GM21381 (cell line): ENCODE data around the gene TTC19.
A peak's percentile ranks its signal among the peaks of the same experiment; 100 is the strongest.
"Not testable (repeated sequence)": the region's sequence is repeated elsewhere in the genome, so short reads cannot be mapped to it uniquely, and the experiment has no call there.

Experiments
- ATAC-seq: cut with Tn5 transposase; IDR thresholded peaks from one replicate; pipeline ENCODE4 v1.9.1; 2021; ENCODE audit warnings: mild to moderate bottlenecking, moderate library complexity; ENCODE audit not compliant: unreplicated experiment

TTC19 gene

DNA sequence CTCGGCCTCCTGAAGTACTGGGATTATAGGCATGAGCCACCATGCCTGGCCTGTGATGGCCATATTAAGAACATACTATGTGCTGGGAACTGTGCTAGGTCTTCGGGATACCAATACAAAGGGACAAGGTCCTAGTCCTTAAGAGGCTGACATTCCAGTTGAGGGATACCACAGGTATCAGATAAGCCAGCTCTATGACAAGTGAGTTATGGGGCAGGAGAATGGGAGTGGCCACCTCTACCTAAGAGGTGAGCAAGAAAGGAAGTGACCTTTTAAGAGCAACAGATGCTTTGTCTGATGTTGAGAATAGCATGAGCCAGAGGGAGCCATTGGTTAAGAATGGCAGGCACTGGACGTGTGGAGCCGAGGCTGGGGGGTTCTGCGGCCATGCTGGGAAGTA is 27.7 kb upstream of the TTC19 start:
- ATAC-seq = no peak

GRCh38 chr17:15972497-15972951 is 27.1 kb upstream of the TTC19 start:
- no peak for ATAC-seq

DNA sequence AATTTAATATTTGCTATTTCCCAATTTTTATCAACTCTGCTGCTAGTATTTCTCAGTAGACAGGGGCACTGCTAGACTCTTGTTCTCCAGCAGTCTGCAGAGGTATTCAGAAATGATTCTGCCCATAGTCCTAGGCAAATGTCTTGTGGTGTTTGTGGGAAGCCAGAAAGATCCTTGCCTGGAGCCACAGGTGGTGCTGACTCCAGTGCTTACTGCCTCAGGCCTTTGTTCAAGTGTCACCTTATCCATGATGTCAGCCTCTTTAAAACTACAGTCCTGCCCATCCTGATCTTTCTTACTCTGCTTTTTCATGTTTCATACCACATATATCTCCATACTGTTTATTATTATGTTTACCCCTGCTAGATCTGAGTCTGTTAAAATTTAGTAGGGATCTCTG is 26.6 kb upstream of the TTC19 start:
- no peak for ATAC-seq

DNA sequence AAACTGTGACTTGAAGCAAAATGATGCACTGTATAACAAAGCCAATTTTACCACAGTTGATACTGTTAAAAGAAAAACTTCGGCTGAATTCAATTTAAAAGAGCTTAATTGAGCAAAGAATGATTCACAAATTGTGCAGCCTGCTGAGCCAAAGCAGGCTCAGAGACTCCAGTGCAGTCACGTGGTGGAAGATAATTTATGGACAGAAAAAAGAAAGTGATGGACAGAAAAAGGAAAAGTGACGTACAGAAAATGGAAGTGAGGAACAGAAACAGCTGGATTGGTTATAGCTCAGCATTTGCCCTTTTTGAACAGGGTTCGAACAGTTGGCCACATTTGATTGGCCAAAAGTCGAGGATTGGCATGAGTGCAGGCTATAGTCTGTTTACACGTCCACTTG is 25.8 kb upstream of the TTC19 start:
- ATAC-seq = no peak

- no peak for ATAC-seq
These were observed 21.7 kb upstream of the TTC19 start for GRCh38 chr17:15977894-15978293.

DNA sequence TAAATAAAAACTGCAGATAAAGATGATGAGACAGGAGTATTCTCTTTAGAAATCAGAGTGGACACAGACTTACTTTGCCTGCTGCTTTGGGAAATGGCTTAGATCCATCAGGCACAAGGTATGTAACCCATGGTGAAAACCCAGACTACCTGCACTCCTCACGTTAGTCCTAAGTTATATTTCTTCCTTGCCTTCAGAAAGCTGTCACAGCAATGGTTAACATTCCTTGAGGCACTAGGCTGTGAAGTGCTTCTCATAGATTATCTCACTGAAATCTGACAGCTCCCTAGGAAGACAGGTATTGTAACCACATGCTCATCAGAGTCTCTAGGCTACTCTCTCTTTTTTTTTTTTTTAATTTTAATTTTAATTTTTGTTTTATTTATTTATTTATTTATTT is 21.0 kb upstream of the TTC19 start:
- no peak for ATAC-seq

GRCh38 chr17:15979013-15979412 is 20.6 kb upstream of the TTC19 start:
- ATAC-seq = not testable (repeated sequence)

DNA sequence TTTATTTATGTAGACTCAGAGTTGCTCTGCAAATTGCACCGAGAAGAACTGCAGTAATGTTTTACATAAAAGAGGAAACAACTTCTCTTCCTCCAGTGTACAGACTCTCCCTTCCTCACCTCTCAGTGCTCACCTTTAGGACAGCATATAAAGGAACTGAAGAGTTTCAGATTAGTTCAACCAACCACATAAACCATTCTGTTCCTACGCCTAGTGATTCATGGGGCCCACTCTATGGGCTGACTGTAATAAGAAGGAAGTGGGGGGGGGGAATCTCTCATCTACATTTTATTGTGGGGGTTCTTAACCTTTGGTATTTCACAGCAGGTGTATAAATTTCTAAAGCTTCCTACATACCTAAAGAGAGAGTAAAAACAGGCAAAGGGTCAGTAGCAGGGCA is 18.4 kb upstream of the TTC19 start:
- ATAC-seq = peak; percentile 96

DNA sequence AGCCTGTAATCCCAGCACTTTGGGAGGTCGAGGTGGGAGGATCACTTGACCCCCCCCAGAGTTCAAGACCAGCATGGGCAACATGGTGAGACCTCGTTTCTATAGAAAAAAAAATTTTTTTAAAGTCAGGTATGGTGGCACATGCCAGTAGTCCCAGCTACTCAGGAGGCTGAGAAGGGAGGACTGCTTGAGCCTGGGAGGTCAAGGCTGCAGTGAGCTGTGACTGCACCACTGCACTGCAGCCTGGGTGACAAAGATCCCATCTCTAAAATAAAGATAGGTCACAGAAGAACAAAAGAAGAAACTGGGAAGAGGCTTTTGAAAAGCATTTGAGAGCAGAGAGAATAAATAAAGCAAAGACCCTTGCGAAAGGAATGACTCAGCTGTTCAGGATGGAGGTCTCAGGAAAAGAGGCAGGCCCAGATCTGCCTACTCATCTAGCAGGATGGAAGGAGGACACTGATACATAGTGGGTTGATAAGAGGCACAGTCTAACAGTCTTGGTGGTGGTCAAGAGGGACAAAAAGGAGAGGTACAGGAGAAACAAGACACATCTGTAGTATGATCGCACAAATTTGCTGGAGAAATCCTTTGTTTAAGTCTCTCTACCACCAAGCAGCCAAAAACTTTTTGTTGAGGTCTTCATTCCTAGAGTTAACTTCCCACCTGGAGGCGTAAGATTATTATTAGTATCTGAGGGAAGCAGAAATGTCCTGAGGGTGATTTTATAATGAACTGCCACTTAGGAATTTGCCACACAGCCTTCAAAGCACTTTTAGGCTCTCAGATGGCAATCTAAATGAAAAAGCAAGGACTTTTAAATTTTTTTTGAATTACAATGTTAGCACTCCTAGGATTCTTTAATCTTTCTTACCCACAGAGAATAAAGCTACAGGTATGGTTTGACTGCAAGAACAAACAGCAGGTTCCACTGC is 17.7 kb upstream of the TTC19 start:
- no peak for ATAC-seq

DNA sequence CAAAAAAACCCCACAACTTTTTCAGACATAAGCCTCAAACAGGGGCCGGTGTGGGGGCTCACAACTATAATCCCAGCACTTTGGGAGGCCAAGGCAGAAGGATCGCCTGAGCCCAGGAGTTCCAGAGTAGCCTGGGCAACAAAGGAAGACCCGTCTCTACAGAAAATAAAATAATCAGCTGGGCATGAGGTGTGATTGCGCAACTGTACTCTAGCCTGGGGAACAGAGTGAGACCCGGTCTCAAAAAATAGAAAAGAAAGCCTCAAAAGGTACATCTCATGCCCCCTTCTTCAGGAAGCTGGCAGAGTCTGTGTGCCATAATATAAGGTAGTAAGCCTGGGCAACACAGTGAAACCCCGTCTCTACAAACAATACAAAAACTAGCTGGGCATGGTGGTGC is 3.3 kb upstream of the TTC19 start:
- no peak for ATAC-seq

DNA sequence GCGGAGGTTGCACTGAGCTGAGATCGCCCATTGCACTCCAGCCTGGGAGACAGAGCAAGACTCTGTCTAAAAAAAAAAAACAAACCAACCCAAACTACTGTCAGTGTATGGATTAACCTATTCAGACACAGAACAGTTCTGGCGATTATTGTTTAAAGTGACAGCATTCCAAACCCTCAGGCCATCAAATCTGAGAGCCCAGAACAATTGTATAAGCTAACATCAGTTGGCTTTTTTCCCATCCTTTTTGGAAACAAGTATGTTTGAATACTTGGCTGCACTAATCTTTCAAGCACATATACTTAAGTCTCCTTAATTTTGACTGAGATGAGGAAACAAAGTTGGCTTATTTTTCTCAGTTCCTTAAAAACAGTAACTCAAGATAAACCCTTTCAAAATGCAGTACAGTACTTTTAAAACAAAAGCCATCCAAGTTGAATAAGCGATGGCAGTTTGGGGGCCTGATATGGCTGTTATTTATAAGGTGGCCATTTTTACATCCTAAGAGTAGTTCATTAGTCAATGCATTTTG is 1.5 kb upstream of the TTC19 start:
- no peak for ATAC-seq

DNA sequence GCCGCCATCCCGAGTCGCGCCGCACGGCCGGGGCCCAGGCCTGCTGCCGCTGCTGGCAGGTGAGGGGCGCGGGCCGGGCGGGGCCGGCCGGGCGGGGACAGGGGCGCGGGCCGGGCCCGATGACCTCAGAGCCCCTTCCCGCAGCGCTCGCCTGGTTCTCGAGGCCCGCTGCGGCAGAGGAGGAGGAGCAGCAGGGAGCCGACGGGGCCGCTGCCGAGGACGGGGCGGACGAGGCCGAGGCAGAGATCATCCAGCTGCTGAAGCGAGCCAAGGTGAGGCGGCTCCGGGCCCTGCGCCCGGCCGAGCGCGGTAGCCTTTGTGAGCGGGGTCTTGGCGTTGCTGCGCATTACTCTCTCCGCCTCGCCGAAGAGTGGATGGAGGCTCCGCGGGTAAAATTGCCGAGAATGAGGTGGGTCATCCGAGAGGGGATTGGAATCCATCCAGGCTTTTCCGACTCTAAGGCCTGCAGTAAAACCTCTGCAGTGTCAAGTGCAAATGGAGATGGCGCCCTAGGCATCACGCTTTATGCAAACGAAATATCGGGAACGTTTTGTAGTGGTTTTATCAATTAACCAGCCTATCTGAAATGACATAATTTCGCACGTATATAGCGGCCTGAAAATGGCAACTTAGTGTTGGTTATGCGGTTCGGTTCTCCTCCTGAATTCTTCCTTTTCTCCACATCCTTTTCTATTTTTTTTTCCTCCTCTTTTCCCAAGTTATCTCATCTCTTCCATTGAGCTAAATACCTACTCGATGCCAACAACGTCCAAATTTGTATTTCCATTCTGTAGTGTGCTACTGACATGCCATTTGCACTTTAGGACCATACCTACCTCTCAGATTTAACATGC is 577 bp downstream of the TTC19 start:
- peak; percentile 44 for ATAC-seq

GRCh38 chr17:16001226-16001897 is 1.7 kb downstream of the TTC19 start:
- ATAC-seq = no peak

- ATAC-seq = no peak
These were observed 3.2 kb downstream of the TTC19 start for GRCh38 chr17:16002708-16003260.

GRCh38 chr17:16003841-16004240 is 4.2 kb downstream of the TTC19 start:
- ATAC-seq = no peak

- no peak for ATAC-seq
These were observed 6.0 kb downstream of the TTC19 start for GRCh38 chr17:16005636-16006035.

DNA sequence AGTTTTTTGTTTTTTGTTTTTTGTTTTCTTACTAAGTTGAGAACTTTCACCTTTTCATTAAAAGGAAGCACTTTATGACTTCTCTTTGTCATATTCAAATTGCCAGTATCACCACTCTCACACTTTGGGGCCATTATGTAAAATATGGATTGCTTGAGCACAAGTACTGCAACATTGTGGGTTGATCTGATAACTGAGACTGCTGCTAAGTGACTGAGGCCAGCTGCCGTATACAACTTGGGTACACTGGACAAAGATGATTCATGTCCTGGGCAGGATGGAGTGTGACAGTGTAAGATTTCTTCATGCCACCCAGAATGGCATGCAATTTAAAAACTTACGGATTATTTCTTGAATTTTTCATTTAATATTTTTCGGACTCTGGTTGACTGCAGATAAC is 7.8 kb downstream of the TTC19 start:
- no peak for ATAC-seq

- no peak for ATAC-seq
These were observed 14.4 kb downstream of the TTC19 start for GRCh38 chr17:16013943-16014407.

DNA sequence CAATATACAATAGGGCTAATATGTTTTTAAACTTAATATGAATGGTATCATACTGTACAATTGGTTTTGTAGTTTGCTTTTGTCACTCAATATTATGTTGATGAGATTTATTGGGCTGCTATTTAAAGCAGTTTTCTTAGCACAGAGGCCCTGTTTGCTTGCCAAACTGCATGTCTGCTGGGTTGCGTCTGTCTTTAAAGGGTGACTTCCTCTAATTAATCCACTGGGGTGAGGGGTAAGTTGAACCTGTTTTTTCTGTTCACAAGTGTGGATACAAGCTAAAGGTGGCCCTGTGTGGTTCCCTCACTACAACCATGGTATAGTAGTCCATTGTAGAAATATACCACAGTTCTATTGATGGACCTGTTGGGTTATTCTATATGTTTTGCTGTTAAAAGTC is 19.7 kb downstream of the TTC19 start:
- no peak for ATAC-seq

DNA sequence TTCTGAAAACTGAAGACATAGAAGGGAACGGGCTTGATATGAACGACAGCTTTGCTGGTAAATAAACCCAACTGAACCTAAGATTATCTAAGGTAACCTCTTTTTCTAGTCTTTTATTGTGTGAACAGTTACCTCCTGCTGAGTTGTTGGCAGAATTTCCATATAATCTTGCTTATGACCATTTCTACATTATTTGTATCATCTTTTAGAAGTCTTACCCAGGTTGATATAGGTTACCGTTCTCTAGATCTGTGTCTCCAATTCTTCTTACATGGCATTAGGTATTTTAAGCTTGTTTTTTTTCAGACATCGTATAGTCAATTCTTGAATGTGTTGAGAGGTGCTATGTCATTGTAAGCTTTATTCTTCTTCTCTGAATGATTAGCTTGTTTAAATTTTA is 24.3 kb downstream of the TTC19 start:
- ATAC-seq = no peak

- no peak for ATAC-seq
These were observed 25.6 kb downstream of the TTC19 start for GRCh38 chr17:16025202-16025601.
